Hematopoietic multipotent progenitor cell treated with erythropoietin and hydrocortisone succinate and interleukin-3 and kit ligand, for 8 days (in vitro differentiated cells): ENCODE results near the gene LRFN5.

Source experiments
- DNase-seq: peaks from one replicate; pipeline ENCODE4 v3.0.0-alpha.2; 2015

Gene LRFN5

GRCh38 chr14:41785696-41786095 is 179.0 kb downstream of the LRFN5 start:
- no peak for DNase-seq

GRCh38 chr14:41799817-41800216 is 193.1 kb downstream of the LRFN5 start:
- DNase-seq = no peak

- no peak for DNase-seq
Measured at GRCh38 chr14:41805633-41806032, 199.0 kb downstream of the LRFN5 start.

GRCh38 chr14:41806366-41806975 is 199.8 kb downstream of the LRFN5 start:
- DNase-seq = no peak

- no peak for DNase-seq
Measured at GRCh38 chr14:41810362-41810761, 203.7 kb downstream of the LRFN5 start.

GRCh38 chr14:41817626-41818025 is 210.9 kb downstream of the LRFN5 start:
- DNase-seq = no peak

GRCh38 chr14:41824441-41824840 is 217.8 kb downstream of the LRFN5 start:
- no peak for DNase-seq

- DNase-seq = no peak
Measured at GRCh38 chr14:41825622-41826021, 218.9 kb downstream of the LRFN5 start.

- no peak for DNase-seq
Measured at GRCh38 chr14:41830714-41831406, 224.2 kb downstream of the LRFN5 start.

- no peak for DNase-seq
Measured at GRCh38 chr14:41839661-41840060, 233.0 kb downstream of the LRFN5 start.

GRCh38 chr14:41859336-41859735 is 252.7 kb downstream of the LRFN5 start:
- no peak for DNase-seq

GRCh38 chr14:41860586-41860985 is 253.9 kb downstream of the LRFN5 start:
- DNase-seq = no peak

- no peak for DNase-seq
Measured at GRCh38 chr14:41865894-41866293, 259.2 kb downstream of the LRFN5 start.

- DNase-seq = no peak
Measured at GRCh38 chr14:41868396-41868795, 261.7 kb downstream of the LRFN5 start.

- DNase-seq = no peak
Measured at GRCh38 chr14:41872931-41873685, 266.4 kb downstream of the LRFN5 start.

GRCh38 chr14:41873686-41874317 is 267.1 kb downstream of the LRFN5 start:
- DNase-seq = no peak

GRCh38 chr14:41875116-41875515 is 268.4 kb downstream of the LRFN5 start:
- no peak for DNase-seq

GRCh38 chr14:41878321-41878720 is 271.6 kb downstream of the LRFN5 start:
- no peak for DNase-seq

GRCh38 chr14:41891624-41892023 is 284.9 kb downstream of the LRFN5 start:
- no peak for DNase-seq

GRCh38 chr14:41899416-41899815 is 292.7 kb downstream of the LRFN5 start:
- no peak for DNase-seq

- DNase-seq = no peak
Measured at GRCh38 chr14:41900644-41901043, 294.0 kb downstream of the LRFN5 start.

- no peak for DNase-seq
Measured at GRCh38 chr14:41901089-41901488, 294.4 kb downstream of the LRFN5 start.

GRCh38 chr14:41905394-41905964 is 298.8 kb downstream of the LRFN5 start:
- no peak for DNase-seq
